A673 (cell line): ENCODE measurements around the gene EIF3A.

Experiments
- EZH2 ChIP-seq: fragments of 200-600 bp; sonication (generic); IDR thresholded peaks from 2 replicates; pipeline ENCODE4 v1.6.1; 2017; ENCODE audit warnings: borderline replicate concordance, low read depth, mild to moderate bottlenecking, mixed read lengths, antibody characterized with exemption, low read length; ENCODE audit not compliant: poor library complexity, severe bottlenecking
- TF ChIP-seq, protein P1 (sequence below): fragments of 300-800, 200-600 bp; sonication (generic); conservative IDR thresholded peaks from 2 replicates; pipeline ENCODE4 v1.5.1; 2017; ENCODE audit warnings: low read depth, mild to moderate bottlenecking, antibody characterized with exemption, low read length, moderate library complexity, mixed read lengths

DNA sequence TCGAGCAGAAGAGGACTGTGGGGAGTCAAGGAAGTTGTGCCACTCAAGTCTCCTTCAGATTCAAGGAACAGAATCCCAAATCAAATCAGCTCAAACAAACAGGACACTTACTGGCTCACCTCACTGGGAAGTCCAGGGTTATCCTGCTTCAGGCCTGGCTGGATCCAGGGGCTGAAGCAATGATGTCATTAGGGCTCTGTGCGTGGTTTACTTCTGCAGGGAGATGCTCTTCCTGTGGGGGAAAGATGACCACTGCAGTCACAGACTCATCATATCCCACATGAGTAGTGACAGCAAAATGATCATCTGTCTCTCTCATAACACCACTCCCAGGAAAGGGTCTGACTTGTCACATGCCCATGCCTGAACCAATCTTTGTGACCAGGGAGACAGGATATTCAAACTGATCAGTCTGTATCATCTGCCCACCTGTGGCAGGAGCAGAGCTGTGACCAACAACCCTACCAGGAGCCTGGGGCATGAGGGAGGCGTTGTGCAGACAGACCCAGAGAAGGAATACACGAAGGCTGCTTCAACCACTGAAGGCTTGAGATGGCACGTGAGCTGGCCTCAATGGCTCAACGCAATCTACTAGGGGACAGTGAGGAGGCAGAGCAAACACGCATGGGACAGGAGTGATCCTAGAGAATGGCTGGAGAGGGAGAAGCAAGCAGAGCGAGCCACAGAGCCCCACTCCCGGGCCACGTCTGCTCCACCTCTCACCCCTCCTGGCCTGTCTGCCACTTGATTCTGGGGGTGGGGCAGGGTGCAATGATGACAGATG is 78.7 kb downstream of the EIF3A start:
- TF ChIP-seq, protein P1, sequence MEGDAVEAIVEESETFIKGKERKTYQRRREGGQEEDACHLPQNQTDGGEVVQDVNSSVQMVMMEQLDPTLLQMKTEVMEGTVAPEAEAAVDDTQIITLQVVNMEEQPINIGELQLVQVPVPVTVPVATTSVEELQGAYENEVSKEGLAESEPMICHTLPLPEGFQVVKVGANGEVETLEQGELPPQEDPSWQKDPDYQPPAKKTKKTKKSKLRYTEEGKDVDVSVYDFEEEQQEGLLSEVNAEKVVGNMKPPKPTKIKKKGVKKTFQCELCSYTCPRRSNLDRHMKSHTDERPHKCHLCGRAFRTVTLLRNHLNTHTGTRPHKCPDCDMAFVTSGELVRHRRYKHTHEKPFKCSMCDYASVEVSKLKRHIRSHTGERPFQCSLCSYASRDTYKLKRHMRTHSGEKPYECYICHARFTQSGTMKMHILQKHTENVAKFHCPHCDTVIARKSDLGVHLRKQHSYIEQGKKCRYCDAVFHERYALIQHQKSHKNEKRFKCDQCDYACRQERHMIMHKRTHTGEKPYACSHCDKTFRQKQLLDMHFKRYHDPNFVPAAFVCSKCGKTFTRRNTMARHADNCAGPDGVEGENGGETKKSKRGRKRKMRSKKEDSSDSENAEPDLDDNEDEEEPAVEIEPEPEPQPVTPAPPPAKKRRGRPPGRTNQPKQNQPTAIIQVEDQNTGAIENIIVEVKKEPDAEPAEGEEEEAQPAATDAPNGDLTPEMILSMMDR: no peak
- no peak for TF ChIP-seq EZH2
